MM.1S (cell line): ENCODE data around the gene TMEM218.

Experiments
- DNase-seq: peaks from one replicate; pipeline ENCODE4 v3.0.0-alpha.2; 2015
- H2AFZ ChIP-seq: fragments of 300-600 bp; sonication (generic); 2 replicates; pipeline ENCODE4 v1.6.0; 2016; ENCODE audit warnings: antibody characterized with exemption, low read length
- H3F3A ChIP-seq: fragments of 300-600 bp; sonication (generic); 2 replicates; pipeline ENCODE4 v1.6.1; 2016; ENCODE audit warnings: mild to moderate bottlenecking, antibody characterized with exemption, low read length, moderate library complexity, mixed read lengths; ENCODE audit not compliant: insufficient read depth
- H3K27ac ChIP-seq: fragments of 300-600 bp; sonication (generic); 2 replicates; pipeline ENCODE4 v1.5.1; 2016; ENCODE audit warnings: mild to moderate bottlenecking, low read length
- H3K27me3 ChIP-seq: fragments of 300-600 bp; sonication (generic); replicated peaks from 2 replicates; pipeline ENCODE4 v1.6.0; 2016; ENCODE audit warnings: low read length; ENCODE audit not compliant: insufficient read depth
- H3K36me3 ChIP-seq: fragments of 300-600 bp; sonication (generic); replicated peaks from 2 replicates; pipeline ENCODE4 v1.6.1; 2016; ENCODE audit warnings: mild to moderate bottlenecking, low read length, mixed read lengths; ENCODE audit not compliant: insufficient read depth
- H3K4me1 ChIP-seq: fragments of 300-600 bp; sonication (generic); 2 replicates; pipeline ENCODE4 v1.6.1; 2016; ENCODE audit warnings: low read length, mixed read lengths
- H3K4me2 ChIP-seq: fragments of 300-600 bp; sonication (generic); 2 replicates; pipeline ENCODE4 v1.6.0; 2016; ENCODE audit warnings: low read depth, low read length
- H3K4me3 ChIP-seq: fragments of 300-600 bp; sonication (generic); 2 replicates; pipeline ENCODE4 v1.5.1; 2016; ENCODE audit warnings: low read length, mixed read lengths
- H3K79me2 ChIP-seq: fragments of 300-600 bp; sonication (generic); 2 replicates; pipeline ENCODE4 v1.6.1; 2016; ENCODE audit warnings: mixed run types, low read length, mixed read lengths
- H3K9ac ChIP-seq: fragments of 300-600 bp; sonication (generic); 2 replicates; pipeline ENCODE4 v1.6.1; 2016; ENCODE audit warnings: low read length, mixed read lengths
- H3K9me2 ChIP-seq: fragments of 300-600 bp; sonication (generic); replicated peaks from 2 replicates; pipeline ENCODE4 v1.6.1; 2016; ENCODE audit warnings: mild to moderate bottlenecking, low read length, mixed read lengths; ENCODE audit not compliant: insufficient read depth
- H3K9me3 ChIP-seq: fragments of 300-600 bp; sonication (generic); replicated peaks from 2 replicates; pipeline ENCODE4 v1.6.1; 2016; ENCODE audit warnings: mild to moderate bottlenecking, low read length, mixed read lengths; ENCODE audit not compliant: insufficient read depth
- H4K20me1 ChIP-seq: fragments of 300-600 bp; sonication (generic); 2 replicates; pipeline ENCODE4 v1.6.1; 2016; ENCODE audit warnings: mild to moderate bottlenecking, low read length, moderate library complexity, mixed read lengths; ENCODE audit not compliant: insufficient read depth
- CTCF ChIP-seq: fragments of 300-600 bp; sonication (generic); IDR thresholded peaks from 2 replicates; pipeline ENCODE4 v1.5.1; 2016; ENCODE audit warnings: antibody characterized with exemption, low read length, mixed read lengths
- EZH2 ChIP-seq: fragments of 300-600 bp; sonication (generic); optimal IDR thresholded peaks from 2 replicates; pipeline ENCODE3; 2017; ENCODE audit warnings: low read depth, mild to moderate bottlenecking, antibody characterized with exemption, low read length, mixed read lengths
- EZH2phosphoT487 ChIP-seq: fragments of 300-600 bp; sonication (generic); IDR thresholded peaks from 2 replicates; pipeline ENCODE4 v1.6.1; 2018; ENCODE audit warnings: antibody characterized with exemption, low read length

TMEM218 gene

GRCh38 chr11:125079151-125079877 is 32.1 kb downstream of the TMEM218 start:
- H3K4me1 ChIP-seq: no peaks in the 10 kb centered on the region
- DNase-seq: no peak
- H2AFZ ChIP-seq: no peak overlapping the region
- TF ChIP-seq EZH2 (no peak), EZH2phosphoT487 (no peak), CTCF (no peak)
- no peaks in the 10 kb centered on the region for H3K27me3 ChIP-seq
- H3K4me3 ChIP-seq: no peak overlapping the region
- no peaks in the 10 kb centered on the region for H3K9me3 ChIP-seq
- no peak overlapping the region for H3K4me2 ChIP-seq
- H3K79me2 ChIP-seq: no peaks in the 10 kb centered on the region
- H3K27ac ChIP-seq: no peak overlapping the region
- no peak overlapping the region for H3K9ac ChIP-seq
- no peaks in the 10 kb centered on the region for H4K20me1 ChIP-seq
- no peaks in the 10 kb centered on the region for H3K36me3 ChIP-seq
- H3K9me2 ChIP-seq: no peaks in the 10 kb centered on the region
- H3F3A ChIP-seq: no peaks in the 10 kb centered on the region

- H2AFZ ChIP-seq: no peak overlapping the region
- no peaks in the 10 kb centered on the region for H4K20me1 ChIP-seq
- no peak for TF ChIP-seq EZH2
- TF ChIP-seq EZH2phosphoT487: no peak
- TF ChIP-seq CTCF: no peak
- no peaks in the 10 kb centered on the region for H3K36me3 ChIP-seq
- H3K9ac ChIP-seq: no peak overlapping the region
- H3K4me3 ChIP-seq: no peak overlapping the region
- no peaks in the 10 kb centered on the region for H3F3A ChIP-seq
- no peaks in the 10 kb centered on the region for H3K9me2 ChIP-seq
- no peaks in the 10 kb centered on the region for H3K9me3 ChIP-seq
- no peak overlapping the region for H3K27ac ChIP-seq
- H3K4me1 ChIP-seq: no peaks in the 10 kb centered on the region
- no peak overlapping the region for H3K4me2 ChIP-seq
- DNase-seq: no peak
- no peaks in the 10 kb centered on the region for H3K79me2 ChIP-seq
- H3K27me3 ChIP-seq: no peaks in the 10 kb centered on the region
These were observed 32.8 kb downstream of the TMEM218 start for GRCh38 chr11:125078516-125079140.

GRCh38 chr11:125078016-125078415 is 33.4 kb downstream of the TMEM218 start:
- Histone ChIP-seq H2AFZ (no peak overlapping the region), H3K9me3 (no peaks in the 10 kb centered on the region), H3K27me3 (no peaks in the 10 kb centered on the region), H3K79me2 (no peaks in the 10 kb centered on the region), H3K36me3 (no peaks in the 10 kb centered on the region), H3K9me2 (no peaks in the 10 kb centered on the region), H3F3A (no peaks in the 10 kb centered on the region), H3K27ac (no peak overlapping the region), H3K9ac (no peak overlapping the region), H3K4me3 (no peak overlapping the region), H4K20me1 (no peaks in the 10 kb centered on the region), H3K4me2 (no peak overlapping the region), H3K4me1 (peaks cover 4% of the 10 kb centered on the region)
- no peak for TF ChIP-seq CTCF
- no peak for TF ChIP-seq EZH2
- no peak for TF ChIP-seq EZH2phosphoT487
- no peak for DNase-seq
